ENCODE data around the gene NANOS1. TPM values are rescaled to one million over a fixed set of nuclear protein-coding genes. Genes with fewer than 3 reads are reported as not detected.
A peak's percentile ranks its signal among the peaks of the same experiment; 100 is the strongest.

NANOS1 gene
- total RNA-seq (ENCODE audit: insufficient read depth, low replicate concordance), result 3.1 TPM

- DNase-seq (ENCODE audit: low spot score), result no peak
Observed at GRCh38 chr10:119029613-119030420, at the start of gene NANOS1. TSS of gene NANOS1 (plus strand) at chr10:119029714. CDS start at chr10:119029802, 88 bp downstream.

GRCh38 chr10:118980135-118980865, 49.2 kb upstream of the NANOS1 start:
- DNase-seq (ENCODE audit: low spot score), result no peak

- DNase-seq (ENCODE audit: low spot score), result no peak
Observed at GRCh38 chr10:118980870-118981269, 48.6 kb upstream of the NANOS1 start.

- no peak for DNase-seq (ENCODE audit: low spot score)
Observed at GRCh38 chr10:118981946-118982345, 47.6 kb upstream of the NANOS1 start.

GRCh38 chr10:118982366-118982765, 47.1 kb upstream of the NANOS1 start:
- no peak for DNase-seq (ENCODE audit: low spot score)

GRCh38 chr10:118983263-118983662, 46.3 kb upstream of the NANOS1 start:
- DNase-seq (ENCODE audit: low spot score), result no peak

- DNase-seq (ENCODE audit: low spot score), result no peak
Observed at GRCh38 chr10:118985576-118985975, 43.9 kb upstream of the NANOS1 start.

GRCh38 chr10:118986815-118987790, 42.4 kb upstream of the NANOS1 start:
- no peak for DNase-seq (ENCODE audit: low spot score)

GRCh38 chr10:118990326-118990725, 39.2 kb upstream of the NANOS1 start:
- DNase-seq (ENCODE audit: low spot score), result no peak

- no peak for DNase-seq (ENCODE audit: low spot score)
Observed at GRCh38 chr10:118992496-118992895, 37.0 kb upstream of the NANOS1 start.

- DNase-seq (ENCODE audit: low spot score), result no peak
Observed at GRCh38 chr10:118993214-118993613, 36.3 kb upstream of the NANOS1 start.

- DNase-seq (ENCODE audit: low spot score), result no peak
Observed at GRCh38 chr10:118994321-118994720, 35.2 kb upstream of the NANOS1 start.

GRCh38 chr10:118995739-118996138, 33.8 kb upstream of the NANOS1 start:
- no peak for DNase-seq (ENCODE audit: low spot score)

GRCh38 chr10:118997379-118997778, 32.1 kb upstream of the NANOS1 start:
- no peak for DNase-seq (ENCODE audit: low spot score)

- no peak for DNase-seq (ENCODE audit: low spot score)
Observed at GRCh38 chr10:118998183-118998582, 31.3 kb upstream of the NANOS1 start.

- DNase-seq (ENCODE audit: low spot score), result no peak
Observed at GRCh38 chr10:119001717-119002500, 27.6 kb upstream of the NANOS1 start.

GRCh38 chr10:119003572-119004289, 25.8 kb upstream of the NANOS1 start:
- DNase-seq (ENCODE audit: low spot score), result no peak

GRCh38 chr10:119005362-119006043, 24.0 kb upstream of the NANOS1 start:
- no peak for DNase-seq (ENCODE audit: low spot score)

GRCh38 chr10:119006451-119007210, 22.9 kb upstream of the NANOS1 start:
- peak; percentile 99 for DNase-seq (ENCODE audit: low spot score)
